ENCODE measurements around the gene ZNF385D. TPM values are rescaled to one million over a fixed set of nuclear protein-coding genes. Genes with fewer than 3 reads are reported as not detected.

ZNF385D gene
- total and polyA plus RNA-seq, 4 donors: 0.08 to 0.50 (median 0.09) TPM

GRCh38 chr3:21561472-21561871 lies 189.5 kb downstream of the ZNF385D start:
- H3K9me3 ChIP-seq (ENCODE audit: control insufficient read depth in 4 of 4, low read length in 3 of 4): no peaks in the 10 kb centered on the region
- H3K36me3 ChIP-seq (ENCODE audit: control insufficient read depth in 4 of 4, insufficient read depth in 3 of 4, low read depth in 1 of 4, low read length in 3 of 4): no peaks in the 10 kb centered on the region
- no peak overlapping the region for H3K4me3 ChIP-seq (ENCODE audit: low read depth in 1 of 3, low read length in 3 of 3)
- no peak for DNase-seq (ENCODE audit: low spot score)
- 81% methylated on average over 2 of the region's 2 CpGs for whole genome bisulfite sequencing
- H3K4me1 ChIP-seq (ENCODE audit: control insufficient read depth in 4 of 4, insufficient read depth in 4 of 4, low read length in 3 of 4): no peaks in the 10 kb centered on the region
- H3K27ac ChIP-seq (ENCODE audit: low read depth in 1 of 2, low read length in 2 of 2): no peak overlapping the region
- H3K9ac ChIP-seq (ENCODE audit: low read depth in 1 of 2, low read length in 2 of 2): no peak overlapping the region
- no peaks in the 10 kb centered on the region for H3K27me3 ChIP-seq (ENCODE audit: control insufficient read depth in 4 of 4, insufficient read depth in 4 of 4, low read length in 3 of 4)
- TF ChIP-seq ATF3 (IDR thresholded peaks at IDR 0.05) (no peak), CTCF (IDR thresholded peaks at IDR 0.05; ENCODE audit: low read depth, low read length, missing input control) (no peak), SP1 (IDR thresholded peaks at IDR 0.05) (no peak), GABPA (IDR thresholded peaks at IDR 0.05 in 1 of 2, conservative IDR thresholded peaks at IDR 0.05 in 1 of 2) (no peak), RAD21 (IDR thresholded peaks at IDR 0.05) (no peak), FOXA1 (IDR thresholded peaks at IDR 0.05) (no peak), ZBTB33 (IDR thresholded peaks at IDR 0.05) (no peak), JUND (IDR thresholded peaks at IDR 0.05) (no peak), RXRA (IDR thresholded peaks at IDR 0.05) (no peak)

GRCh38 chr3:21551019-21551418 lies 200.0 kb downstream of the ZNF385D start:
- H3K27me3 ChIP-seq (ENCODE audit: control insufficient read depth in 4 of 4, insufficient read depth in 4 of 4, low read length in 3 of 4): no peaks in the 10 kb centered on the region
- H3K4me3 ChIP-seq (ENCODE audit: low read depth in 1 of 3, low read length in 3 of 3): no peak overlapping the region
- TF ChIP-seq RAD21 (IDR thresholded peaks at IDR 0.05): no peak
- no peak for TF ChIP-seq FOXA2 (IDR thresholded peaks at IDR 0.05)
- no peak for TF ChIP-seq JUND (IDR thresholded peaks at IDR 0.05)
- TF ChIP-seq YY1 (IDR thresholded peaks at IDR 0.05): no peak
- no peak for TF ChIP-seq EGR1 (IDR thresholded peaks at IDR 0.05; ENCODE audit: low read depth in 2 of 2)
- no peak for TF ChIP-seq RXRA (IDR thresholded peaks at IDR 0.05)
- TF ChIP-seq NR2F2 (IDR thresholded peaks at IDR 0.05): no peak
- no peak for TF ChIP-seq ZBTB33 (IDR thresholded peaks at IDR 0.05)
- no peak for TF ChIP-seq GABPA (IDR thresholded peaks at IDR 0.05 in 1 of 2, conservative IDR thresholded peaks at IDR 0.05 in 1 of 2)
- no peak for TF ChIP-seq HNF4A (conservative IDR thresholded peaks at IDR 0.05)
- no peak for TF ChIP-seq SP1 (IDR thresholded peaks at IDR 0.05)
- TF ChIP-seq CTCF (IDR thresholded peaks at IDR 0.05; ENCODE audit: low read depth, low read length, missing input control): no peak
- TF ChIP-seq MAX (IDR thresholded peaks at IDR 0.05): no peak
- TF ChIP-seq TAF1 (conservative IDR thresholded peaks at IDR 0.05): no peak
- H3K9me3 ChIP-seq (ENCODE audit: control insufficient read depth in 4 of 4, low read length in 3 of 4): no peaks in the 10 kb centered on the region
- 83% methylated on average over 2 of the region's 2 CpGs for WGBS
- DNase-seq (ENCODE audit: low spot score): no peak
- no peaks in the 10 kb centered on the region for H3K4me1 ChIP-seq (ENCODE audit: control insufficient read depth in 4 of 4, insufficient read depth in 4 of 4, low read length in 3 of 4)
- no peak overlapping the region for H3K27ac ChIP-seq (ENCODE audit: low read depth in 1 of 2, low read length in 2 of 2)
- no peaks in the 10 kb centered on the region for H3K36me3 ChIP-seq (ENCODE audit: control insufficient read depth in 4 of 4, insufficient read depth in 3 of 4, low read depth in 1 of 4, low read length in 3 of 4)
- no peak overlapping the region for H3K9ac ChIP-seq (ENCODE audit: low read depth in 1 of 2, low read length in 2 of 2)

All from liver (tissue), 9 donors.